Neural progenitor cell (in vitro differentiated cells): ENCODE results near the gene KARS1. TPM values are rescaled to one million over a fixed set of nuclear protein-coding genes. Genes with fewer than 3 reads are reported as not detected.

ENCODE experiments used
- DNase-seq: peaks from one replicate; pipeline ENCODE4 v3.0.0-alpha.2; 2016; ENCODE audit warnings: low spot score
- H2AFZ ChIP-seq: fragments of 200-600 bp; sonication (generic); replicated peaks from 2 replicates; pipeline ENCODE4 v1.6.1; 2016; ENCODE audit warnings: antibody characterized with exemption
- H3F3A ChIP-seq: fragments of 200-600 bp; sonication (generic); 2 replicates; pipeline ENCODE4 v1.6.1; 2016; ENCODE audit warnings: antibody characterized with exemption, low read depth
- H3K27ac ChIP-seq: fragments of 200-600 bp; sonication (generic); 2 replicates; pipeline ENCODE4 v1.5.1; 2016; ENCODE audit warnings: mild to moderate bottlenecking
- H3K27me3 ChIP-seq: fragments of 200-600 bp; sonication (generic); 2 replicates; pipeline ENCODE4 v1.6.1; 2016; ENCODE audit warnings: mild to moderate bottlenecking, moderate library complexity
- H3K36me3 ChIP-seq: fragments of 200-600 bp; sonication (generic); 2 replicates; pipeline ENCODE4 v1.5.1; 2016
- H3K4me1 ChIP-seq: fragments of 200-600 bp; sonication (generic); 2 replicates; pipeline ENCODE4 v1.6.1; 2016; ENCODE audit warnings: mixed run types
- H3K4me2 ChIP-seq: fragments of 200-600 bp; sonication (generic); 2 replicates; pipeline ENCODE4 v1.6.1; 2016
- H3K4me3 ChIP-seq: fragments of 200-600 bp; sonication (generic); 2 replicates; pipeline ENCODE4 v1.5.1; 2016
- H3K79me2 ChIP-seq: fragments of 200-600 bp; sonication (generic); 2 replicates; pipeline ENCODE4 v1.6.1; 2016; ENCODE audit warnings: low read depth
- H3K9ac ChIP-seq: fragments of 200-600 bp; sonication (generic); 2 replicates; pipeline ENCODE4 v1.6.1; 2016
- H3K9me3 ChIP-seq: fragments of 200-600 bp; sonication (generic); 2 replicates; pipeline ENCODE4 v1.5.1; 2016; ENCODE audit warnings: low read depth
- H4K20me1 ChIP-seq: fragments of 200-600 bp; sonication (generic); 2 replicates; pipeline ENCODE4 v1.6.1; 2016; ENCODE audit warnings: low read depth
- H3K27ac Mint-ChIP-seq: 3 replicates; pipeline ENCODE4 v1.8.0; 2021; ENCODE audit warnings: mixed read lengths
- H3K27me3 Mint-ChIP-seq: 2 replicates; pipeline ENCODE4 v1.8.0; 2022; ENCODE audit warnings: low read depth, mild to moderate bottlenecking, inconsistent platforms, moderate library complexity, mixed read lengths; ENCODE audit not compliant: insufficient read depth
- H3K36me3 Mint-ChIP-seq: 3 replicates; pipeline ENCODE4 v1.8.0; 2021; ENCODE audit warnings: mixed read lengths
- H3K4me1 Mint-ChIP-seq: 3 replicates; pipeline ENCODE4 v1.8.0; 2021; ENCODE audit warnings: mixed read lengths
- H3K4me3 Mint-ChIP-seq: 3 replicates; pipeline ENCODE4 v1.8.0; 2021; ENCODE audit warnings: mild to moderate bottlenecking, moderate library complexity, mixed read lengths
- H3K9me3 Mint-ChIP-seq: 3 replicates; pipeline ENCODE4 v1.8.0; 2020; ENCODE audit warnings: mixed read lengths
- EZH2 ChIP-seq: fragments of 200-600 bp; sonication (generic); IDR thresholded peaks from 2 replicates; pipeline ENCODE4 v1.6.1; 2017; ENCODE audit warnings: antibody characterized with exemption, mild to moderate bottlenecking, moderate library complexity
- EZH2phosphoT487 ChIP-seq: fragments of 200-600 bp; sonication (generic); IDR thresholded peaks from 2 replicates; pipeline ENCODE4 v1.6.1; 2017; ENCODE audit warnings: antibody characterized with exemption
- total RNA-seq: library from RNA; depleted of rRNA; stranded (reverse); fragments of >200 nt; gene quantifications from 2 replicates; pipeline ENCODE4 v1.2.3, GENCODE V29; 2015; ENCODE audit warnings: low replicate concordance
- TF ChIP-seq, protein P1 (sequence below): fragments of 200-600 bp; sonication (generic); IDR thresholded peaks from 2 replicates; pipeline ENCODE4 v1.5.1; 2017; ENCODE audit warnings: antibody characterized with exemption, mild to moderate bottlenecking

The KARS1 gene
- total RNA-seq, 1 donor from 2014 or later = 228 TPM

DNA sequence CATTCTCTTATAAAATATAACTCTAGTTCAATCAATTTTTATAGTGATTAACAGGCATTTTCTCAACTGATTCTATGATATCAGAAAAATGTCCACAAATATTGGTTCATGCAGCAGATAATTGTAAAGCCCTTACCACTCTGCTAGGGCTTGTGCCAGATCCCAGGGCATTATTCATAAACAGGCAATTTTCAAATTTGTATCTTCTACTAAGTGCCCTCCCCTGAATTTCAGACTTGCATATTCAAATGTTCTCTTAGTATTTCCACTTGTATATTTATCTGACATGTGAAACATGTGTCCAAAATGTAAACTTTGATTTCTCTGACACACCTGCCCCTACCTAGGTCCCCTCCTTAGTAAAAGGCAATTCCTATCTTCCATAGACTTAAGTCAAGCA is 20.0 kb upstream of the KARS1 start:
- H3K9ac ChIP-seq = no peak overlapping the region
- Mint-ChIP-seq H3K4me3 (no peak overlapping the region), H3K27me3 (peaks cover 3% of the 10 kb centered on the region), H3K9me3 (no peaks in the 10 kb centered on the region), H3K36me3 (no peaks in the 10 kb centered on the region), H3K27ac (no peak overlapping the region), H3K4me1 (no peaks in the 10 kb centered on the region)
- H3K36me3 ChIP-seq = no peaks in the 10 kb centered on the region
- H3K79me2 ChIP-seq = no peaks in the 10 kb centered on the region
- H3K9me3 ChIP-seq = no peaks in the 10 kb centered on the region
- no peaks in the 10 kb centered on the region for H3K27me3 ChIP-seq
- H3K4me2 ChIP-seq = no peak overlapping the region
- no peaks in the 10 kb centered on the region for H4K20me1 ChIP-seq
- H3K4me3 ChIP-seq = no peak overlapping the region
- no peak overlapping the region for H3K27ac ChIP-seq
- H2AFZ ChIP-seq = no peak overlapping the region
- DNase-seq = no peak
- TF ChIP-seq, protein P1, sequence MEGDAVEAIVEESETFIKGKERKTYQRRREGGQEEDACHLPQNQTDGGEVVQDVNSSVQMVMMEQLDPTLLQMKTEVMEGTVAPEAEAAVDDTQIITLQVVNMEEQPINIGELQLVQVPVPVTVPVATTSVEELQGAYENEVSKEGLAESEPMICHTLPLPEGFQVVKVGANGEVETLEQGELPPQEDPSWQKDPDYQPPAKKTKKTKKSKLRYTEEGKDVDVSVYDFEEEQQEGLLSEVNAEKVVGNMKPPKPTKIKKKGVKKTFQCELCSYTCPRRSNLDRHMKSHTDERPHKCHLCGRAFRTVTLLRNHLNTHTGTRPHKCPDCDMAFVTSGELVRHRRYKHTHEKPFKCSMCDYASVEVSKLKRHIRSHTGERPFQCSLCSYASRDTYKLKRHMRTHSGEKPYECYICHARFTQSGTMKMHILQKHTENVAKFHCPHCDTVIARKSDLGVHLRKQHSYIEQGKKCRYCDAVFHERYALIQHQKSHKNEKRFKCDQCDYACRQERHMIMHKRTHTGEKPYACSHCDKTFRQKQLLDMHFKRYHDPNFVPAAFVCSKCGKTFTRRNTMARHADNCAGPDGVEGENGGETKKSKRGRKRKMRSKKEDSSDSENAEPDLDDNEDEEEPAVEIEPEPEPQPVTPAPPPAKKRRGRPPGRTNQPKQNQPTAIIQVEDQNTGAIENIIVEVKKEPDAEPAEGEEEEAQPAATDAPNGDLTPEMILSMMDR = no peak
- TF ChIP-seq EZH2 (no peak), EZH2phosphoT487 (no peak)
- no peaks in the 10 kb centered on the region for H3K4me1 ChIP-seq
- H3F3A ChIP-seq = no peaks in the 10 kb centered on the region

DNA sequence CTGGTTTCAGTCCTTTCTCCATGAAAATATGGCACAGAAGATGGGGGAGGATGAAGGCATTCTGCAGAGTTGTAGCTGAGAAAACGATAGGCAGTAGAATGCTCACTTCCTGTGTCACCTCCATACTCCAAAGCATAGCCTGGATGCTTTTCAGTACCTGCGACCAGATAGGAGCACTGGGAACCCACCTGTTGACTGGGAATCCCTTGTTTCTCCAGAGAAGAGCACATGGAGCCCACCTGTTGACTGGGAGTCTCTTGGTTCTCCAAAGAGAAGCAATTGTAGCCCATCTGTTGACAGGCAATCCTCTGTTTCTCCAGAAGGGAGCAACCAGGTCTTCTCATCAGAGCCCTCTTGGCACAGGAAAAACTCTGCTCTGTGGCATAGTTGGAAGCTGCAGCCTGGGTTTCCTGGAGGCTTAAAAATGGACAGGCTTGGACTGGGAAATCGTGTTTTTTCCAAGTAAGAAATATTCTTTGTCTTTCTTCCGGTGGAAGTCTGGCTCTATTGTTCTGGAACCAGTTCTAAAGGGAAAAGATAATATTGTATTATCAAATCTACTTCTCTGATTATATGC is 13.3 kb upstream of the KARS1 start:
- no peak overlapping the region for H3K4me3 ChIP-seq

DNA sequence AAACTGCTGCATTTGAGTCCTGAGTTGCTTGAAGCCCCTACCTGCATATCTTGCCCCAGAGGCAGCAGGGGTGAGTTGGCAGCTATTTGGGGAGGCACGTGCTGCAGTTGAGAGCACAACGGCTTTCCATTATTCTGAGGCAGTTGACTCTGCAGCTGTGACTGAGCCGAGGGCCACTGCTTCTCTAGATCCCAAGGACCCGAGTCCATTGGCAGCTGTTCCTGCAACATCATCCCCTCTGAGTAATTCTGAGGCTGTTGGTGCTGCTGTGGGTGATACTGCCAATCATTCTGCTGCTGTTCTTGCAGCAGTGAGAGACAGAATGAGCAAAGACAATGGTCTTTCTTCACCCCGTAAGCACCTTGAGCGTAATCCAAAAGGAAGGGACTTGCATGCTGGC is 12.9 kb upstream of the KARS1 start:
- Histone ChIP-seq H3K36me3 (peaks cover 12% of the 10 kb centered on the region), H3K4me2 (no peak overlapping the region), H4K20me1 (no peaks in the 10 kb centered on the region), H3K4me3 (no peak overlapping the region), H3K4me1 (no peaks in the 10 kb centered on the region), H3K27ac (no peak overlapping the region), H3K27me3 (no peaks in the 10 kb centered on the region), H3K9me3 (no peaks in the 10 kb centered on the region), H3K79me2 (no peaks in the 10 kb centered on the region), H3F3A (no peaks in the 10 kb centered on the region), H2AFZ (no peak overlapping the region), H3K9ac (no peak overlapping the region)
- no peak overlapping the region for H3K27ac Mint-ChIP-seq
- H3K4me1 Mint-ChIP-seq = no peaks in the 10 kb centered on the region
- H3K9me3 Mint-ChIP-seq = no peaks in the 10 kb centered on the region
- TF ChIP-seq, protein P1 = no peak
- no peak for TF ChIP-seq EZH2phosphoT487
- no peak for TF ChIP-seq EZH2
- peaks cover 9% of the 10 kb centered on the region for H3K36me3 Mint-ChIP-seq
- DNase-seq = no peak
- H3K4me3 Mint-ChIP-seq = no peak overlapping the region
- peaks cover 2% of the 10 kb centered on the region for H3K27me3 Mint-ChIP-seq

More for the DNA sequence above, 13.3 kb upstream of the KARS1 start:
- no peak for DNase-seq
- H3K4me1 ChIP-seq = no peaks in the 10 kb centered on the region
- H3K27me3 ChIP-seq = no peaks in the 10 kb centered on the region
- no peaks in the 10 kb centered on the region for H4K20me1 ChIP-seq
- Mint-ChIP-seq H3K27me3 (peaks cover 2% of the 10 kb centered on the region), H3K36me3 (peaks cover 9% of the 10 kb centered on the region), H3K4me1 (no peaks in the 10 kb centered on the region), H3K9me3 (no peaks in the 10 kb centered on the region), H3K4me3 (no peak overlapping the region), H3K27ac (no peak overlapping the region)
- no peak overlapping the region for H2AFZ ChIP-seq
- H3K36me3 ChIP-seq = peaks cover 9% of the 10 kb centered on the region
- H3K27ac ChIP-seq = no peak overlapping the region
- no peaks in the 10 kb centered on the region for H3K9me3 ChIP-seq
- H3F3A ChIP-seq = no peaks in the 10 kb centered on the region
- no peak overlapping the region for H3K9ac ChIP-seq
- TF ChIP-seq, protein P1 = no peak
- TF ChIP-seq EZH2phosphoT487 (no peak), EZH2 (no peak)
- no peaks in the 10 kb centered on the region for H3K79me2 ChIP-seq
- no peak overlapping the region for H3K4me2 ChIP-seq
